Right lobe of liver (tissue), 4 donors: Measurements from ENCODE around the gene NRTN.

Source experiments
- POLR2A ChIP-seq: fragments of 450-650 bp; IDR thresholded peaks from one replicate; pipeline ENCODE4 v1.6.1; 2017; ENCODE audit warnings: antibody characterized with exemption, mild to moderate bottlenecking
- TF ChIP-seq, protein P1 (sequence below), 4 donors: fragments of 200-600 bp in 3 of 4; fragments of 450-650 bp in 1 of 4; IDR thresholded peaks; one replicate each; pipeline versions ENCODE4 v1.5.1 to v1.8.0; 2016 to 2022; ENCODE audit warnings: antibody characterized with exemption in 4 of 4, mild to moderate bottlenecking in 2 of 4
- donor health status: DM: no; HTN: no; CAD: no.
- donor health status: DM: no; HTN: no; CAD: no.
- donor health status: DM: no; HTN: yes; CAD: no.

- TF ChIP-seq POLR2A, result no peak
- TF ChIP-seq, protein P1, sequence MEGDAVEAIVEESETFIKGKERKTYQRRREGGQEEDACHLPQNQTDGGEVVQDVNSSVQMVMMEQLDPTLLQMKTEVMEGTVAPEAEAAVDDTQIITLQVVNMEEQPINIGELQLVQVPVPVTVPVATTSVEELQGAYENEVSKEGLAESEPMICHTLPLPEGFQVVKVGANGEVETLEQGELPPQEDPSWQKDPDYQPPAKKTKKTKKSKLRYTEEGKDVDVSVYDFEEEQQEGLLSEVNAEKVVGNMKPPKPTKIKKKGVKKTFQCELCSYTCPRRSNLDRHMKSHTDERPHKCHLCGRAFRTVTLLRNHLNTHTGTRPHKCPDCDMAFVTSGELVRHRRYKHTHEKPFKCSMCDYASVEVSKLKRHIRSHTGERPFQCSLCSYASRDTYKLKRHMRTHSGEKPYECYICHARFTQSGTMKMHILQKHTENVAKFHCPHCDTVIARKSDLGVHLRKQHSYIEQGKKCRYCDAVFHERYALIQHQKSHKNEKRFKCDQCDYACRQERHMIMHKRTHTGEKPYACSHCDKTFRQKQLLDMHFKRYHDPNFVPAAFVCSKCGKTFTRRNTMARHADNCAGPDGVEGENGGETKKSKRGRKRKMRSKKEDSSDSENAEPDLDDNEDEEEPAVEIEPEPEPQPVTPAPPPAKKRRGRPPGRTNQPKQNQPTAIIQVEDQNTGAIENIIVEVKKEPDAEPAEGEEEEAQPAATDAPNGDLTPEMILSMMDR (IDR thresholded peaks at IDR 0.05), result no peak
Observed at GRCh38 chr19:5867201-5868136, 62.6 kb downstream of the NRTN start.
